HCT116 (cell line): ENCODE measurements around the gene CACNB2. TPM values are rescaled to one million over a fixed set of nuclear protein-coding genes. Genes with fewer than 3 reads are reported as not detected.

ENCODE experiments used
- ATAC-seq: fragments of 200-7000 bp; cut with Tn5 transposase; 2 replicates; pipeline ENCODE4 v1.9.1; 2020; ENCODE audit warnings: mild to moderate bottlenecking, moderate library complexity
- BruUV-seq: library from RNA; stranded (reverse); fragments of 400-500 nt; replicated peaks from 2 replicates; lab custom pipeline; 2021; lab: Mats Ljungman, UMichigan
- CTCF ChIA-PET: fragments of 300-600 bp; sonication (Branson Sonifier 250); formaldehyde crosslinking; loops from one replicate; lab custom pipeline; 2021; ENCODE audit warnings: antibody characterized with exemption; lab: Charles Lee
- POLR2A ChIA-PET: fragments of 300-600, 350-600 bp; sonication (Branson Sonifier 250); formaldehyde crosslinking; loops from one replicate; lab custom pipeline; 2021; ENCODE audit warnings: antibody characterized with exemption; lab: Charles Lee
- RAD21 ChIA-PET, 2 experiments: fragments of 300-600 bp; sonication (Branson Sonifier 250); formaldehyde crosslinking; loops; one replicate each; lab custom pipeline; 2023; ENCODE audit warnings: low total read pairs in 2 of 2; ENCODE audit not compliant: uncharacterized antibody in 2 of 2, unreplicated experiment in 2 of 2, low non-redundant PET in 1 of 2; lab: Charles Lee
- DNase-seq: peaks from one replicate; pipeline ENCODE4 v3.0.0-alpha.2; 2010; ENCODE audit warnings: low read depth, low spot score
- H2AFZ ChIP-seq: fragments of 200-600 bp; shearing (Covaris generic), sonication (generic); 2 replicates; pipeline ENCODE4 v1.6.1; 2017; ENCODE audit warnings: low read depth, mixed run types, mixed read lengths, antibody characterized with exemption, low read length; ENCODE audit not compliant: poor library complexity, severe bottlenecking
- H3K27ac ChIP-seq: 2 replicates; pipeline ENCODE4 v1.5.1; 2012; ENCODE audit warnings: low read depth, low read length
- H3K27me3 ChIP-seq: fragments of 200-600 bp; sonication (generic); 2 replicates; pipeline ENCODE4 v1.6.1; 2016; ENCODE audit warnings: mixed run types, low read length, mixed read lengths; ENCODE audit not compliant: insufficient read depth
- H3K36me3 ChIP-seq, 2 experiments: fragments of 200-500 bp in 1 of 2; fragments of 200-600 bp in 1 of 2; sonication (Bioruptor generic) in 1 of 2; sonication (generic) in 1 of 2; 2 replicates each; pipeline versions ENCODE4 v1.5.1 to v1.6.1; 2014 to 2016; ENCODE audit warnings: low read length in 2 of 2, inconsistent platforms in 1 of 2, mixed read lengths in 1 of 2, mixed run types in 1 of 2; ENCODE audit not compliant: insufficient read depth in 2 of 2, control insufficient read depth in 1 of 2
- H3K4me1 ChIP-seq, 2 experiments: fragments of 200-600 bp in 1 of 2; sonication (generic) in 1 of 2; 2 replicates each; pipeline versions ENCODE4 v1.5.1 to v1.6.1; 2012 to 2017; ENCODE audit warnings: low read length in 2 of 2, inconsistent platforms in 1 of 2, mild to moderate bottlenecking in 1 of 2, mixed read lengths in 1 of 2, mixed run types in 1 of 2, moderate library complexity in 1 of 2; ENCODE audit not compliant: insufficient read depth in 2 of 2, control insufficient read depth in 1 of 2
- H3K4me2 ChIP-seq: fragments of 200-600 bp; sonication (generic); 2 replicates; pipeline ENCODE4 v1.6.1; 2017; ENCODE audit warnings: mixed run types, low read length, mixed read lengths
- H3K4me3 ChIP-seq, 2 experiments: fragments of 200-600 bp in 1 of 2; sonication (generic) in 1 of 2; replicated peaks in 1 of 2; 2 replicates each; pipeline ENCODE4 v1.5.1; 2011 to 2016; ENCODE audit warnings: low read length in 2 of 2, control low read depth in 1 of 2, low read depth in 1 of 2, mild to moderate bottlenecking in 1 of 2, mixed read lengths in 1 of 2, mixed run types in 1 of 2
- H3K79me2 ChIP-seq: fragments of 200-600 bp; sonication (generic); 2 replicates; pipeline ENCODE4 v1.6.1; 2017; ENCODE audit warnings: mild to moderate bottlenecking, mixed run types, low read length, moderate library complexity, mixed read lengths; ENCODE audit not compliant: insufficient read depth
- H3K9ac ChIP-seq: fragments of 200-600 bp; sonication (generic); 2 replicates; pipeline ENCODE4 v1.6.1; 2016; ENCODE audit warnings: low read length, mixed read lengths
- H3K9me2 ChIP-seq: fragments of 200-600 bp; sonication (generic), shearing (Covaris generic); 2 replicates; pipeline ENCODE4 v1.6.1; 2017; ENCODE audit warnings: mixed run types, mild to moderate bottlenecking, moderate library complexity; ENCODE audit not compliant: insufficient read depth
- H3K9me3 ChIP-seq, 2 experiments: fragments of 200-500 bp in 1 of 2; fragments of 200-600 bp in 1 of 2; sonication (Bioruptor generic) in 1 of 2; sonication (generic) in 1 of 2; 2 replicates each; pipeline ENCODE4 v1.6.1; 2014 to 2017; ENCODE audit warnings: low read length in 2 of 2, mixed read lengths in 2 of 2, inconsistent platforms in 1 of 2, low read depth in 1 of 2, mild to moderate bottlenecking in 1 of 2, mixed run types in 1 of 2, moderate library complexity in 1 of 2; ENCODE audit not compliant: control insufficient read depth in 1 of 2, insufficient read depth in 1 of 2
- H4K20me1 ChIP-seq: fragments of 200-600 bp; sonication (generic), shearing (Covaris generic); 2 replicates; pipeline ENCODE4 v1.6.1; 2017; ENCODE audit warnings: mixed run types, mild to moderate bottlenecking, moderate library complexity; ENCODE audit not compliant: insufficient read depth
- CBX3 ChIP-seq: IDR thresholded peaks from 2 replicates; pipeline ENCODE4 v1.6.1; 2012; ENCODE audit warnings: low read depth
- CEBPB ChIP-seq: IDR thresholded peaks from 2 replicates; pipeline ENCODE4 v1.6.1; 2012; ENCODE audit warnings: low read depth
- CTCF ChIP-seq, 3 experiments: fragments of 200-600 bp in 1 of 3; sonication (generic) in 1 of 3; IDR thresholded peaks in 2 of 3; conservative IDR thresholded peaks in 1 of 3; 2 replicates each; pipeline ENCODE4 v1.5.1; 2012 to 2017; ENCODE audit warnings: low read depth in 2 of 3, low read length in 2 of 3, antibody characterized with exemption in 1 of 3, borderline replicate concordance in 1 of 3, control low read depth in 1 of 3, mild to moderate bottlenecking in 1 of 3, mixed read lengths in 1 of 3, mixed run types in 1 of 3, moderate library complexity in 1 of 3; ENCODE audit not compliant: insufficient read depth in 1 of 3
- ELF1 ChIP-seq: IDR thresholded peaks from 2 replicates; pipeline ENCODE4 v1.6.1; 2012; ENCODE audit warnings: low read depth, borderline replicate concordance
- EZH2 ChIP-seq: fragments of 200-600 bp; sonication (generic); IDR thresholded peaks from 2 replicates; pipeline ENCODE4 v1.6.1; 2017; ENCODE audit warnings: antibody characterized with exemption, mixed run types
- EZH2phosphoT487 ChIP-seq: fragments of 200-600 bp; IDR thresholded peaks from 2 replicates; pipeline ENCODE4 v1.6.1; 2018; ENCODE audit warnings: antibody characterized with exemption, borderline replicate concordance
- FOSL1 ChIP-seq: IDR thresholded peaks from 2 replicates; pipeline ENCODE4 v1.6.1; 2012; ENCODE audit warnings: low read depth
- MAX ChIP-seq: IDR thresholded peaks from 2 replicates; pipeline ENCODE4 v1.6.1; 2012
- POLR2A ChIP-seq: IDR thresholded peaks from 2 replicates; pipeline ENCODE4 v1.7.0; 2011; ENCODE audit warnings: borderline replicate concordance; ENCODE audit not compliant: insufficient read depth, insufficient read length; ENCODE audit errors: extremely low read depth
- POLR2AphosphoS5 ChIP-seq: IDR thresholded peaks from 2 replicates; pipeline ENCODE4 v1.6.1; 2011; ENCODE audit warnings: mild to moderate bottlenecking, low read depth, low read length, moderate library complexity
- SIN3A ChIP-seq: IDR thresholded peaks from 2 replicates; pipeline ENCODE4 v1.6.1; 2012; ENCODE audit warnings: low read depth
- SP1 ChIP-seq: IDR thresholded peaks from 2 replicates; pipeline ENCODE4 v1.6.1; 2012; ENCODE audit warnings: low read depth
- SRF ChIP-seq: IDR thresholded peaks from 2 replicates; pipeline ENCODE4 v1.6.1; 2012; ENCODE audit warnings: low read depth
- TCF7L2 ChIP-seq: IDR thresholded peaks from 2 replicates; pipeline ENCODE4 v1.7.0; 2011; ENCODE audit warnings: borderline replicate concordance, inconsistent platforms; ENCODE audit not compliant: insufficient read depth, insufficient read length; ENCODE audit errors: extremely low read depth
- YY1 ChIP-seq: IDR thresholded peaks from 2 replicates; pipeline ENCODE4 v1.6.1; 2011; ENCODE audit warnings: low read length, low read depth, moderate library complexity, mild to moderate bottlenecking; ENCODE audit not compliant: insufficient replicate concordance; ENCODE audit errors: extremely low read depth
- ZFX ChIP-seq: fragments of 450-650 bp; IDR thresholded peaks from 2 replicates; pipeline ENCODE4 v1.6.1; 2017
- ZNF274 ChIP-seq: fragments of 200-500 bp; sonication (Bioruptor generic); IDR thresholded peaks from 2 replicates; pipeline ENCODE4 v1.6.1; 2014; ENCODE audit warnings: mild to moderate bottlenecking, low read depth, low read length, inconsistent platforms
- intact Hi-C: fragments of 100-400 bp; cut with micrococcal nuclease; formaldehyde crosslinking; loops from 2 replicates; pipeline ENCODE4 v1.10.0; 2022
- total RNA-seq: library from RNA; stranded (reverse); gene quantifications from one replicate; pipeline ENCODE4 v1.2.1, GENCODE V29; 2021; ENCODE audit not compliant: unreplicated experiment
- TF ChIP-seq, protein P1 (sequence below): IDR thresholded peaks from 2 replicates; pipeline ENCODE4 v1.6.1; 2012; ENCODE audit warnings: low read depth
- TF ChIP-seq, protein P2 (sequence below): IDR thresholded peaks from 2 replicates; pipeline ENCODE4 v1.6.1; 2011; ENCODE audit warnings: mild to moderate bottlenecking, low read length, moderate library complexity; ENCODE audit not compliant: insufficient replicate concordance; ENCODE audit errors: extremely low read depth

CACNB2 gene
- total RNA-seq, 1 experiment from 2014 or later: 0.71 TPM

- Histone ChIP-seq H4K20me1 (no peaks in the 10 kb centered on the region; the same call in 1 of the 2 replicates), H3K9me3 (no peaks in the 10 kb centered on the region), H3K36me3 (no peaks in the 10 kb centered on the region), H3K9me2 (no peaks in the 10 kb centered on the region), H3K4me1 (no peaks in the 10 kb centered on the region), H3K4me2 (no peak overlapping the region), H3K27ac (no peak overlapping the region), H2AFZ (no peak overlapping the region), H3K4me3 (no peak overlapping the region), H3K27me3 (no peaks in the 10 kb centered on the region), H3K9ac (no peak overlapping the region)
- no peak for DNase-seq
- ChIA-PET CTCF (no interaction called here), POLR2A (no interaction called here), RAD21 (no interaction called here)
- intact Hi-C loops: no loop called here
- ATAC-seq: no peak
- BruUV-seq: no TSS peak
- TF ChIP-seq SIN3A (no peak), EZH2 (no peak), CEBPB (no peak), ELF1 (no peak), FOSL1 (no peak), MAX (no peak), TCF7L2 (no peak), EZH2phosphoT487 (no peak), YY1 (no peak), CTCF (IDR thresholded peaks at IDR 0.05 in 2 of 3, conservative IDR thresholded peaks at IDR 0.05 in 1 of 3; ENCODE audit: borderline replicate concordance in 1 of 3, insufficient read depth in 1 of 3, low read depth in 2 of 3, low read length in 2 of 3) (no peak), POLR2A (no peak), ZNF274 (no peak), SRF (no peak), ZFX (no peak), POLR2AphosphoS5 (no peak), SP1 (no peak), CBX3 (no peak)
- TF ChIP-seq, protein P1, sequence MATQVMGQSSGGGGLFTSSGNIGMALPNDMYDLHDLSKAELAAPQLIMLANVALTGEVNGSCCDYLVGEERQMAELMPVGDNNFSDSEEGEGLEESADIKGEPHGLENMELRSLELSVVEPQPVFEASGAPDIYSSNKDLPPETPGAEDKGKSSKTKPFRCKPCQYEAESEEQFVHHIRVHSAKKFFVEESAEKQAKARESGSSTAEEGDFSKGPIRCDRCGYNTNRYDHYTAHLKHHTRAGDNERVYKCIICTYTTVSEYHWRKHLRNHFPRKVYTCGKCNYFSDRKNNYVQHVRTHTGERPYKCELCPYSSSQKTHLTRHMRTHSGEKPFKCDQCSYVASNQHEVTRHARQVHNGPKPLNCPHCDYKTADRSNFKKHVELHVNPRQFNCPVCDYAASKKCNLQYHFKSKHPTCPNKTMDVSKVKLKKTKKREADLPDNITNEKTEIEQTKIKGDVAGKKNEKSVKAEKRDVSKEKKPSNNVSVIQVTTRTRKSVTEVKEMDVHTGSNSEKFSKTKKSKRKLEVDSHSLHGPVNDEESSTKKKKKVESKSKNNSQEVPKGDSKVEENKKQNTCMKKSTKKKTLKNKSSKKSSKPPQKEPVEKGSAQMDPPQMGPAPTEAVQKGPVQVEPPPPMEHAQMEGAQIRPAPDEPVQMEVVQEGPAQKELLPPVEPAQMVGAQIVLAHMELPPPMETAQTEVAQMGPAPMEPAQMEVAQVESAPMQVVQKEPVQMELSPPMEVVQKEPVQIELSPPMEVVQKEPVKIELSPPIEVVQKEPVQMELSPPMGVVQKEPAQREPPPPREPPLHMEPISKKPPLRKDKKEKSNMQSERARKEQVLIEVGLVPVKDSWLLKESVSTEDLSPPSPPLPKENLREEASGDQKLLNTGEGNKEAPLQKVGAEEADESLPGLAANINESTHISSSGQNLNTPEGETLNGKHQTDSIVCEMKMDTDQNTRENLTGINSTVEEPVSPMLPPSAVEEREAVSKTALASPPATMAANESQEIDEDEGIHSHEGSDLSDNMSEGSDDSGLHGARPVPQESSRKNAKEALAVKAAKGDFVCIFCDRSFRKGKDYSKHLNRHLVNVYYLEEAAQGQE: no peak
- TF ChIP-seq, protein P2, sequence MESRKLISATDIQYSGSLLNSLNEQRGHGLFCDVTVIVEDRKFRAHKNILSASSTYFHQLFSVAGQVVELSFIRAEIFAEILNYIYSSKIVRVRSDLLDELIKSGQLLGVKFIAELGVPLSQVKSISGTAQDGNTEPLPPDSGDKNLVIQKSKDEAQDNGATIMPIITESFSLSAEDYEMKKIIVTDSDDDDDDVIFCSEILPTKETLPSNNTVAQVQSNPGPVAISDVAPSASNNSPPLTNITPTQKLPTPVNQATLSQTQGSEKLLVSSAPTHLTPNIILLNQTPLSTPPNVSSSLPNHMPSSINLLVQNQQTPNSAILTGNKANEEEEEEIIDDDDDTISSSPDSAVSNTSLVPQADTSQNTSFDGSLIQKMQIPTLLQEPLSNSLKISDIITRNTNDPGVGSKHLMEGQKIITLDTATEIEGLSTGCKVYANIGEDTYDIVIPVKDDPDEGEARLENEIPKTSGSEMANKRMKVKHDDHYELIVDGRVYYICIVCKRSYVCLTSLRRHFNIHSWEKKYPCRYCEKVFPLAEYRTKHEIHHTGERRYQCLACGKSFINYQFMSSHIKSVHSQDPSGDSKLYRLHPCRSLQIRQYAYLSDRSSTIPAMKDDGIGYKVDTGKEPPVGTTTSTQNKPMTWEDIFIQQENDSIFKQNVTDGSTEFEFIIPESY: no peak
- TF ChIP-seq, all 23 proteins: peak for 0
- H3K79me2 ChIP-seq: no peaks in the 10 kb centered on the region
Measured at GRCh38 chr10:18134509-18134908, 5.7 kb upstream of the CACNB2 start.
